ENCODE data around the gene ARPP21. TPM values are rescaled to one million over a fixed set of nuclear protein-coding genes. Genes with fewer than 3 reads are reported as not detected.

Gene ARPP21
- total RNA-seq, 3 donors from 2014 or later, result 0.29 to 1.9 (median 0.46) TPM

- DNase-seq (no peak), ATAC-seq (no peak)
- no peaks in the 10 kb centered on the region for H3K9me3 ChIP-seq
Observed at GRCh38 chr3:35644451-35644850, 5.1 kb downstream of the ARPP21 start.

DNA sequence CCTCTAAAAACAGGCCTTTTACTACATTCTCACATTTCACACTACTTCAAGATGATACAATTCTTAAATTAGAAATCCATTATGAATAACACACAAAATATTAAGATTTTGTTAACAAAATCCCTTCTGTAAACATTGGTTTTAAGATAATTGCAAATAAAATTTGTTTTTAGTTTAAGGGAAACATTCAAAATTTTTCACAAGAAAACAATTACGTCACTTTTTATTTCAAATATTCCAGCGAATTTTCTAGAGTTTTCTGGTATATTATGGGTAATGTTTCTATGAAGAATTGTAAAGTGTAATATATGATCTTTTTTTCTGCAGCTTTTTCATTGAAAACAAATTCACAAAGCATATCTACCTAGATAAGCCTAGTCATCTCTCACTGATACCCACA lies 5.9 kb downstream of the ARPP21 start:
- ATAC-seq (no peak), DNase-seq (no peak)
- no peak for TF ChIP-seq CTCF (IDR thresholded peaks at IDR 0.05)
- H3K4me3 ChIP-seq, result no peak overlapping the region
- intact Hi-C loops (cut with DNase I, micrococcal nuclease), result no loop called here
- H3K36me3 ChIP-seq (ENCODE audit: low read depth), result no peaks in the 10 kb centered on the region
- no peaks in the 10 kb centered on the region for H3K4me1 ChIP-seq (ENCODE audit: low read depth)
- H3K9me3 ChIP-seq, result no peaks in the 10 kb centered on the region

More at GRCh38 chr3:35644451-35644850, 5.1 kb downstream of the ARPP21 start:
- Histone ChIP-seq H3K4me3 (no peak overlapping the region), H3K4me1 (ENCODE audit: low read depth) (no peaks in the 10 kb centered on the region), H3K36me3 (ENCODE audit: low read depth) (no peaks in the 10 kb centered on the region)
- TF ChIP-seq CTCF (IDR thresholded peaks at IDR 0.05), result no peak
- intact Hi-C loops (cut with DNase I, micrococcal nuclease), result no loop called here

GRCh38 chr3:35646081-35646480 lies 6.8 kb downstream of the ARPP21 start:
- DNase-seq, result no peak
- Histone ChIP-seq H3K9me3 (no peaks in the 10 kb centered on the region), H3K4me1 (ENCODE audit: low read depth) (no peaks in the 10 kb centered on the region), H3K4me3 (no peak overlapping the region), H3K36me3 (ENCODE audit: low read depth) (no peaks in the 10 kb centered on the region)
- intact Hi-C loops (cut with DNase I, micrococcal nuclease), result no loop called here
- ATAC-seq, result no peak
- TF ChIP-seq CTCF (IDR thresholded peaks at IDR 0.05), result no peak

- intact Hi-C loops (cut with DNase I, micrococcal nuclease), result no loop called here
- no peaks in the 10 kb centered on the region for H3K36me3 ChIP-seq (ENCODE audit: low read depth)
- no peak for ATAC-seq
- H3K9me3 ChIP-seq, result no peaks in the 10 kb centered on the region
- H3K4me3 ChIP-seq, result no peak overlapping the region
- TF ChIP-seq CTCF (IDR thresholded peaks at IDR 0.05), result no peak
- H3K4me1 ChIP-seq (ENCODE audit: low read depth), result no peaks in the 10 kb centered on the region
- DNase-seq, result no peak
Observed at GRCh38 chr3:35647461-35647860, 8.1 kb downstream of the ARPP21 start.

- DNase-seq (no peak), ATAC-seq (no peak)
- H3K36me3 ChIP-seq (ENCODE audit: low read depth), result no peaks in the 10 kb centered on the region
- intact Hi-C loops (cut with DNase I, micrococcal nuclease), result no loop called here
- no peaks in the 10 kb centered on the region for H3K9me3 ChIP-seq
- no peaks in the 10 kb centered on the region for H3K4me1 ChIP-seq (ENCODE audit: low read depth)
- no peak for TF ChIP-seq CTCF (IDR thresholded peaks at IDR 0.05)
- no peak overlapping the region for H3K4me3 ChIP-seq
Observed at GRCh38 chr3:35648347-35648746, 9.0 kb downstream of the ARPP21 start.

GRCh38 chr3:35649405-35649804 lies 10.1 kb downstream of the ARPP21 start:
- no peak for ATAC-seq

More at GRCh38 chr3:35649405-35649804, 10.1 kb downstream of the ARPP21 start:
- TF ChIP-seq CTCF (IDR thresholded peaks at IDR 0.05), result no peak
- Histone ChIP-seq H3K4me1 (ENCODE audit: low read depth) (no peaks in the 10 kb centered on the region), H3K9me3 (no peaks in the 10 kb centered on the region), H3K4me3 (no peak overlapping the region), H3K36me3 (ENCODE audit: low read depth) (no peaks in the 10 kb centered on the region)
- intact Hi-C loops (cut with DNase I, micrococcal nuclease), result no loop called here
- no peak for DNase-seq
